ENCODE measurements around the gene GPC3.

The GPC3 gene

GRCh38 chrX:133913009-133913408, 72.4 kb downstream of the GPC3 start:
- no peaks in the 10 kb centered on the region for H3K27me3 ChIP-seq (ENCODE audit: insufficient read depth, low read length)
- no peak overlapping the region for H3K9ac ChIP-seq (ENCODE audit: low read length)
- no peaks in the 10 kb centered on the region for H3K9me2 ChIP-seq (ENCODE audit: low read depth, low read length)
- no peaks in the 10 kb centered on the region for H4K20me1 ChIP-seq (ENCODE audit: insufficient read depth, low read length)
- no peak overlapping the region for H3K4me2 ChIP-seq (ENCODE audit: low read length)
- H3F3A ChIP-seq (ENCODE audit: insufficient read depth, low read length) = no peaks in the 10 kb centered on the region
- no peak overlapping the region for H3K4me3 ChIP-seq (ENCODE audit: low read depth, low read length, poor library complexity, severe bottlenecking)
- no peaks in the 10 kb centered on the region for H3K9me3 ChIP-seq (ENCODE audit: low read length)
- H2AFZ ChIP-seq (ENCODE audit: low read length) = no peak overlapping the region
- TF ChIP-seq CTCF (IDR thresholded peaks at IDR 0.05; ENCODE audit: low read length) = no peak
- no peak for TF ChIP-seq EZH2 (IDR thresholded peaks at IDR 0.05; ENCODE audit: borderline replicate concordance, low read length)
- H3K4me1 ChIP-seq (ENCODE audit: insufficient read depth, low read length, severe bottlenecking) = no peaks in the 10 kb centered on the region
- no peak overlapping the region for H3K27ac ChIP-seq (ENCODE audit: low read depth, low read length, poor library complexity, severe bottlenecking)
- H3K79me2 ChIP-seq (ENCODE audit: insufficient read depth, low read length) = no peaks in the 10 kb centered on the region
- no peaks in the 10 kb centered on the region for H3K36me3 ChIP-seq (ENCODE audit: insufficient read depth, low read length)

- H3K9me2 ChIP-seq (ENCODE audit: low read depth, low read length) = no peaks in the 10 kb centered on the region
- H3K36me3 ChIP-seq (ENCODE audit: insufficient read depth, low read length) = no peaks in the 10 kb centered on the region
- no peaks in the 10 kb centered on the region for H3K4me1 ChIP-seq (ENCODE audit: insufficient read depth, low read length, severe bottlenecking)
- no peaks in the 10 kb centered on the region for H3K9me3 ChIP-seq (ENCODE audit: low read length)
- no peak overlapping the region for H3K27ac ChIP-seq (ENCODE audit: low read depth, low read length, poor library complexity, severe bottlenecking)
- no peak overlapping the region for H3K9ac ChIP-seq (ENCODE audit: low read length)
- H3K4me3 ChIP-seq (ENCODE audit: low read depth, low read length, poor library complexity, severe bottlenecking) = no peak overlapping the region
- TF ChIP-seq EZH2 (IDR thresholded peaks at IDR 0.05; ENCODE audit: borderline replicate concordance, low read length) (no peak), CTCF (IDR thresholded peaks at IDR 0.05; ENCODE audit: low read length) (no peak)
- H4K20me1 ChIP-seq (ENCODE audit: insufficient read depth, low read length) = no peaks in the 10 kb centered on the region
- H3K79me2 ChIP-seq (ENCODE audit: insufficient read depth, low read length) = no peaks in the 10 kb centered on the region
- no peak overlapping the region for H3K4me2 ChIP-seq (ENCODE audit: low read length)
- no peaks in the 10 kb centered on the region for H3K27me3 ChIP-seq (ENCODE audit: insufficient read depth, low read length)
- no peaks in the 10 kb centered on the region for H3F3A ChIP-seq (ENCODE audit: insufficient read depth, low read length)
- no peak overlapping the region for H2AFZ ChIP-seq (ENCODE audit: low read length)
Observed at GRCh38 chrX:133911825-133912495, 73.4 kb downstream of the GPC3 start.

- no peaks in the 10 kb centered on the region for H3K79me2 ChIP-seq (ENCODE audit: insufficient read depth, low read length)
- H4K20me1 ChIP-seq (ENCODE audit: insufficient read depth, low read length) = no peaks in the 10 kb centered on the region
- H3K36me3 ChIP-seq (ENCODE audit: insufficient read depth, low read length) = no peaks in the 10 kb centered on the region
Observed at GRCh38 chrX:133910539-133910938, 74.9 kb downstream of the GPC3 start.

More at GRCh38 chrX:133910539-133910938, 74.9 kb downstream of the GPC3 start:
- no peak for TF ChIP-seq EZH2 (IDR thresholded peaks at IDR 0.05; ENCODE audit: borderline replicate concordance, low read length)
- TF ChIP-seq CTCF (IDR thresholded peaks at IDR 0.05; ENCODE audit: low read length) = no peak
- Histone ChIP-seq H3K9me3 (ENCODE audit: low read length) (no peaks in the 10 kb centered on the region), H2AFZ (ENCODE audit: low read length) (no peak overlapping the region), H3K4me1 (ENCODE audit: insufficient read depth, low read length, severe bottlenecking) (no peaks in the 10 kb centered on the region), H3K27me3 (ENCODE audit: insufficient read depth, low read length) (no peaks in the 10 kb centered on the region), H3K27ac (ENCODE audit: low read depth, low read length, poor library complexity, severe bottlenecking) (no peak overlapping the region), H3F3A (ENCODE audit: insufficient read depth, low read length) (no peaks in the 10 kb centered on the region), H3K4me3 (ENCODE audit: low read depth, low read length, poor library complexity, severe bottlenecking) (no peak overlapping the region), H3K9me2 (ENCODE audit: low read depth, low read length) (no peaks in the 10 kb centered on the region), H3K9ac (ENCODE audit: low read length) (no peak overlapping the region), H3K4me2 (ENCODE audit: low read length) (no peak overlapping the region)
